Kidney epithelial cell (primary cell): ENCODE measurements around the gene BOLA1. TPM values are rescaled to one million over a fixed set of nuclear protein-coding genes. Genes with fewer than 3 reads are reported as not detected.
"Not testable (repeated sequence)": the region's sequence is repeated elsewhere in the genome, so short reads cannot be mapped to it uniquely, and the experiment has no call there.

Experiments used
- DNase-seq: peaks from one replicate; pipeline ENCODE4 v3.0.0-alpha.2; 2010; ENCODE audit warnings: low read depth
- H3K27me3 ChIP-seq: 2 replicates; pipeline ENCODE4 v1.6.0; 2011; ENCODE audit warnings: low read length; ENCODE audit not compliant: control insufficient read depth, insufficient read depth
- H3K36me3 ChIP-seq: 2 replicates; pipeline ENCODE4 v1.5.1; 2011; ENCODE audit warnings: low read length; ENCODE audit not compliant: control insufficient read depth, insufficient read depth
- H3K4me3 ChIP-seq: 2 replicates; pipeline ENCODE4 v1.5.1; 2011; ENCODE audit warnings: low read depth, mild to moderate bottlenecking, control low read depth, low read length
- total RNA-seq: library from RNA; depleted of rRNA; stranded (reverse); fragments of >200 nt; gene quantifications from 2 replicates; pipeline ENCODE4 v1.2.3, GENCODE V29; 2015
- TF ChIP-seq, protein P1 (sequence below): IDR thresholded peaks from 2 replicates; pipeline ENCODE4 v1.5.1; 2011; ENCODE audit warnings: mild to moderate bottlenecking, moderate library complexity, low read length, control low read depth, inconsistent platforms; ENCODE audit not compliant: insufficient read depth, poor library complexity, severe bottlenecking

Gene BOLA1
- total RNA-seq, 1 donor from 2014 or later: 17.7 TPM

DNA sequence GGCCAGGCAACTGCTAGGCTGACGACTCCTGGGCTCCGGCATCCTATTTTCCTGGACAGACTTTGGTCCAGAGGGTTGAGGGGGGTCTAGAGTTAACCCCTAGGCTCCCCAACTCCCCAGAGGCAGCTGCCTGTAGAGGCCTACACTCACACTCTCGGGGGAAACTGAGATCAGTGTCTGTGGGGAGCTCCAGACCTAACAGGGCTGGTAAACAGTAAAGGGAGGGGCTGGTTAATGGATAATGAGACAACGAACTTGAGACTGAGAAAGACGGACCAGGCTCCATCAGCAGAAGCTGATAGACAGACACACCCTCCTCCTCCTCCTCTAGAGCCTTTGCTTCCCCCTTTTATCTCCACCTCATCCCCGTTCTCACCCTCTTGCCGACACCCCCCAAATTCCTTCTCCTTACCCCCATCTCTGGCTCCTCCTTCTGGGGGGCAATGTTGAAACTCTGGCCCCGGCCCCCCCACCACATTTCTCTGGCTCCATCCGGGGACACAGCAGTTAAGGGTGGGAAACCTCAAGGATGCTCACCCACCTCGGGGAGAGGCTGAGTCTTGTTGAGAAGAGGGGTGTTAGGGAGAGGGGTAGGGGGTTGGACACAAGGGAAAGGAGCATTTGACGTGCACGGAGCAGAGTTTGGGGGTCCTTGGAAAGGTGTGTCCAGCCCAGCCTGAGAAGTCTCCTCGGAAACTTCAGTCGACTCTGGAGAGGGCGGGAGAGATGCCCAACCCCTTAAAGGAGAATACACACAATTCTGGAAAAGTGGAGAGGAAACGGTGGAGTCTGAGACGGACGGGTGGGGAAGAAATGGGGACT, 37.0 kb downstream of the BOLA1 start, which contains the start of gene MTMR11:
Gene MTMR11 (minus strand): TSS at position 710 of the 822 bp plus-strand sequence. CDS start 232 bp downstream, at position 478.
- H3K4me3 ChIP-seq: peak within 1 kb of the TSS; percentile 58
- TF ChIP-seq, protein P1, sequence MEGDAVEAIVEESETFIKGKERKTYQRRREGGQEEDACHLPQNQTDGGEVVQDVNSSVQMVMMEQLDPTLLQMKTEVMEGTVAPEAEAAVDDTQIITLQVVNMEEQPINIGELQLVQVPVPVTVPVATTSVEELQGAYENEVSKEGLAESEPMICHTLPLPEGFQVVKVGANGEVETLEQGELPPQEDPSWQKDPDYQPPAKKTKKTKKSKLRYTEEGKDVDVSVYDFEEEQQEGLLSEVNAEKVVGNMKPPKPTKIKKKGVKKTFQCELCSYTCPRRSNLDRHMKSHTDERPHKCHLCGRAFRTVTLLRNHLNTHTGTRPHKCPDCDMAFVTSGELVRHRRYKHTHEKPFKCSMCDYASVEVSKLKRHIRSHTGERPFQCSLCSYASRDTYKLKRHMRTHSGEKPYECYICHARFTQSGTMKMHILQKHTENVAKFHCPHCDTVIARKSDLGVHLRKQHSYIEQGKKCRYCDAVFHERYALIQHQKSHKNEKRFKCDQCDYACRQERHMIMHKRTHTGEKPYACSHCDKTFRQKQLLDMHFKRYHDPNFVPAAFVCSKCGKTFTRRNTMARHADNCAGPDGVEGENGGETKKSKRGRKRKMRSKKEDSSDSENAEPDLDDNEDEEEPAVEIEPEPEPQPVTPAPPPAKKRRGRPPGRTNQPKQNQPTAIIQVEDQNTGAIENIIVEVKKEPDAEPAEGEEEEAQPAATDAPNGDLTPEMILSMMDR: no peak
- H3K36me3 ChIP-seq: peaks cover 1% of the 10 kb centered on the region
- no peaks in the 10 kb centered on the region for H3K27me3 ChIP-seq
- no peak for DNase-seq

DNA sequence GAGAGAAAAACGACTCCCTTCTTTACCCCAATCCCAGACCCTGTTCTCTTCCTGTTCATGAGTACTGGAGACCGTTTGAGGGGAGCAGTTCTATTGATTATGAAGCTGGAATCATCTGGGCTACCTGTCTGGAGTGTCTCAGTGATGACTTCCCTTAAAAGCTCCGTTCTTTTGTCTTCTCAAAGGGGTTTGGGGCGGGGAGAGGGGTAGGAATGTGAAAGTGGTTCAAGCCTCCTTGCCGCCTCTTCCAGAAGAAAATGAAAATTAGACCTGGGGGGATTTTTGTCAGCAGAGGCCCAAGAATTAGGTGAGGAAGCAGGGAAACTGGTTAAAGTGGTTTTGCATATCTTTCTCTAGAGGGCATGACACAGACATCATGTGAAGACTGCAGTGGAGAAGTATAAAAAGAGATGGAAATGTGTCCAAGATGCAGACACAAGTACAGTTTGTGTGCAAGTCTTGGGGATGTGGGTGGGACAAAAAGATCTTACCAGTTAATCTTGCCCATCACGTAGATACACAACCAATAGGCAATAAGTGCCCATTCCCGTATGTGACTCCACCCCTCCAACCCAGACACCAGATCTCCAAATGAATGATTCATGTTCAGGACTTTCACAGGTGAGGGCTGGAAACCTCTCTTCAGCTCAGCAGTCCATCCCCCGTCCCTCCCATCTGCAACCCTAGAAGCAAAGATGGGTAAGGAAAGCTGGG, 37.8 kb downstream of the BOLA1 start:
- DNase-seq: peak; percentile 70
- peaks cover 1% of the 10 kb centered on the region for H3K36me3 ChIP-seq
- H3K4me3 ChIP-seq: peak overlapping the region; percentile 58
- H3K27me3 ChIP-seq: no peaks in the 10 kb centered on the region
- TF ChIP-seq, protein P1: peak; percentile 14

DNA sequence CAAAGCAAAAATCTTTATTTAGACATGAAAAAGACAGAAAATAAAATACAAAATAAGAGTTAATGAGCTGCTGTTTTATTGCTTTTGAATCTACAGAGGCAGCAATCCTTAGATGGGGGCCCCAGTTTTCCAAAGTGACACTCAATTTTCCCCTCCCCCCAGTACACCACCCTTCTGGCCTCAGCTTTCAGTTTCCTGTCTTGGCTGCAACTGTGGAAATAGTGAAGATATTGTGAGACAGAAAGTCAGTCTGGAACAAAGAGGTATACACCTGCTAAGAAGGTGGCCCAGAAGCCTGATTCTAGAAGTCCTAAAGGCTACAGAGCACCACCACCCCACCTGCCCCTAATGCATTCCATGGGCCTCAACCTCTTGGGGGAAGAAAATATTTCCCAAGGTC, 38.4 kb downstream of the BOLA1 start:
- TF ChIP-seq, protein P1: no peak

DNA sequence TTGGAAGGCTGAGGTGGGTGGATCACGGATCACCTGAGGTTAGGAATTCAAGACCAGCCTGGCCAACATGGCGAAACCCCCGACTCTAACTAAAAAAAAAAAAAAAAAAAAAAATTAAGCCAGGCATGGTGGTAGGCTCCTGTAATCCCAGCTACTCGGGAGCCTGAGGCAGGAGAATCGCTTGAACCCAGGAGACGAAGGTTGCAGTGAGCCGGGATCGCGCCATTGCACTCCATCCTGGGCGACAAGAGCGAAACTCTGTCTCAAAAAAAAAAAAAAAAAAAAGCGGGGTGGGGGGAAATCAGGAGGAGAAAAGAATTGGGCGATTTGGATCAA, 39.3 kb downstream of the BOLA1 start:
- not testable (repeated sequence) for H3K36me3 ChIP-seq, DNase-seq, H3K27me3 ChIP-seq, H3K4me3 ChIP-seq

More for the DNA sequence above, 38.4 kb downstream of the BOLA1 start:
- no peak for DNase-seq
- H3K27me3 ChIP-seq: no peaks in the 10 kb centered on the region
- no peak overlapping the region for H3K4me3 ChIP-seq
- peaks cover 1% of the 10 kb centered on the region for H3K36me3 ChIP-seq

DNA sequence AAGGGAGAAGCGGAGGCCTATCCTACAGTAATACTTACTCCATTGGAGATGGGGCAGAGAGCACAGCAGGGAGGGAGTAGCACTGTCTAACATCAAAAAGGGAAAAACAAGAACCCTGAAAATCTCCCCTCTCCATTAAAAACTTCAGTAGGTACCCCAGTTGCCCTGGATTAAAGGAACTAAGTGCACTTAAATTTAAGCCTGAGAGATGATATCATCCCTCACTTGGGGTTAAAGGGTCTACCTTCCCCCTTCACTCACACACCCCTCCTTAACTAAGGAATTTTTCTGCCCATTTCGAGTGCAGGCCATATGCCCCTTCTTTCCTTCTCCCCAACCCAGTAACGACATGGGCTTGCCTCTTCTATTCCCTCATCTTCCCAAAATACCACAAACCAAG, 41.1 kb downstream of the BOLA1 start:
- TF ChIP-seq, protein P1: no peak
- DNase-seq: no peak
- Histone ChIP-seq H3K36me3 (peaks cover 2% of the 10 kb centered on the region), H3K4me3 (no peak overlapping the region), H3K27me3 (no peaks in the 10 kb centered on the region)

DNA sequence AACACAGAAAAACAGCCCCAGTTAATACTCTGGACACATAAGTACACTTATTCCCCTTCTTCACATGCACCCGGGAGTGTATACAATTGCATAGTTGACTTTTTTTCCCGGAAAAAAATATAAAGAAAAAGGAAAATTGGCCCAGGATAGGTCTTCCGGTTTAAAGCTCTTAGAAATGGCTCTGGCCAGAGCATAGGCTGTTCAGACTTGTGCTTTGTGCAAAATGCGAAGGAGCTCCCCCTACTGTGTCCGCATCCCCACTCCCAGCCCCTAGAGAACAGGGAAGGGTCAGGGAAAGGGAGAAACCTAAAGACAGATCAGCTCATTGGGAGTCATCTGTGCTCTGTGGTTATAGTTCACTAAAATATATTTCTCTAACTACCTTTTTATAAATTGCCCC, 42.8 kb downstream of the BOLA1 start:
- DNase-seq: no peak
- peaks cover 3% of the 10 kb centered on the region for H3K36me3 ChIP-seq
- no peak overlapping the region for H3K4me3 ChIP-seq
- TF ChIP-seq, protein P1: peak; percentile 31
- H3K27me3 ChIP-seq: no peaks in the 10 kb centered on the region
